ENCODE results near the gene OR5J2.

- TF ChIP-seq CTCF (IDR thresholded peaks at IDR 0.05) (no peak), POLR2A (IDR thresholded peaks at IDR 0.05) (no peak)
Measured at GRCh38 chr11:56163804-56164203, 12.6 kb upstream of the OR5J2 start.

All from esophagus squamous epithelium (tissue), 4 donors.